AG10803 (cell line): ENCODE results near the gene PABPC1L.

ENCODE experiments used
- DNase-seq: peaks from one replicate; pipeline ENCODE4 v3.0.0; 2010; ENCODE audit warnings: low read depth
- H3K4me3 ChIP-seq: 2 replicates; pipeline ENCODE4 v1.5.1; 2011; ENCODE audit warnings: mild to moderate bottlenecking, low read length, control low read depth
- TF ChIP-seq, protein P1 (sequence below): conservative IDR thresholded peaks from 2 replicates; pipeline ENCODE4 v1.5.1; 2011; ENCODE audit warnings: mild to moderate bottlenecking, low read length, control low read depth, inconsistent platforms

PABPC1L gene

DNA sequence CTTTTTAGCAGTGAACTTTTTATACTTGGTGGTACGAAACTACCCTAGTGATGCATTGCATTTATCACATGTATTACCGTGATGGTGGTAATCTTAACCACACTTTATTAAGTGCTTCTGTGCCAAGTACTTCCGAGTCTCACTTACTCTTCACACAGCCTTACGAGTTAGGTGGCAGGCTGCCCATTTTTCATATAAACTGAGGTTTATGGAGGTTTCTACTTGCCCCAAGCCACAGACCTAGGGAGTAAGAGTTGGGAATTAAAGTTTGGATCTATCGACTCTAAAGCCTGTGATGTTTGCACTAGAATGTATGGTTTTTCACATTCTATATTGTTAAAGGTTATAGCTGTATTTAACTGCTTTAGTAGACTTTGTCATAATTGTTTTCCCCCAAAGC is 5.5 kb upstream of the PABPC1L start:
- no peak overlapping the region for H3K4me3 ChIP-seq
- DNase-seq: no peak
- TF ChIP-seq, protein P1, sequence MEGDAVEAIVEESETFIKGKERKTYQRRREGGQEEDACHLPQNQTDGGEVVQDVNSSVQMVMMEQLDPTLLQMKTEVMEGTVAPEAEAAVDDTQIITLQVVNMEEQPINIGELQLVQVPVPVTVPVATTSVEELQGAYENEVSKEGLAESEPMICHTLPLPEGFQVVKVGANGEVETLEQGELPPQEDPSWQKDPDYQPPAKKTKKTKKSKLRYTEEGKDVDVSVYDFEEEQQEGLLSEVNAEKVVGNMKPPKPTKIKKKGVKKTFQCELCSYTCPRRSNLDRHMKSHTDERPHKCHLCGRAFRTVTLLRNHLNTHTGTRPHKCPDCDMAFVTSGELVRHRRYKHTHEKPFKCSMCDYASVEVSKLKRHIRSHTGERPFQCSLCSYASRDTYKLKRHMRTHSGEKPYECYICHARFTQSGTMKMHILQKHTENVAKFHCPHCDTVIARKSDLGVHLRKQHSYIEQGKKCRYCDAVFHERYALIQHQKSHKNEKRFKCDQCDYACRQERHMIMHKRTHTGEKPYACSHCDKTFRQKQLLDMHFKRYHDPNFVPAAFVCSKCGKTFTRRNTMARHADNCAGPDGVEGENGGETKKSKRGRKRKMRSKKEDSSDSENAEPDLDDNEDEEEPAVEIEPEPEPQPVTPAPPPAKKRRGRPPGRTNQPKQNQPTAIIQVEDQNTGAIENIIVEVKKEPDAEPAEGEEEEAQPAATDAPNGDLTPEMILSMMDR: no peak

DNA sequence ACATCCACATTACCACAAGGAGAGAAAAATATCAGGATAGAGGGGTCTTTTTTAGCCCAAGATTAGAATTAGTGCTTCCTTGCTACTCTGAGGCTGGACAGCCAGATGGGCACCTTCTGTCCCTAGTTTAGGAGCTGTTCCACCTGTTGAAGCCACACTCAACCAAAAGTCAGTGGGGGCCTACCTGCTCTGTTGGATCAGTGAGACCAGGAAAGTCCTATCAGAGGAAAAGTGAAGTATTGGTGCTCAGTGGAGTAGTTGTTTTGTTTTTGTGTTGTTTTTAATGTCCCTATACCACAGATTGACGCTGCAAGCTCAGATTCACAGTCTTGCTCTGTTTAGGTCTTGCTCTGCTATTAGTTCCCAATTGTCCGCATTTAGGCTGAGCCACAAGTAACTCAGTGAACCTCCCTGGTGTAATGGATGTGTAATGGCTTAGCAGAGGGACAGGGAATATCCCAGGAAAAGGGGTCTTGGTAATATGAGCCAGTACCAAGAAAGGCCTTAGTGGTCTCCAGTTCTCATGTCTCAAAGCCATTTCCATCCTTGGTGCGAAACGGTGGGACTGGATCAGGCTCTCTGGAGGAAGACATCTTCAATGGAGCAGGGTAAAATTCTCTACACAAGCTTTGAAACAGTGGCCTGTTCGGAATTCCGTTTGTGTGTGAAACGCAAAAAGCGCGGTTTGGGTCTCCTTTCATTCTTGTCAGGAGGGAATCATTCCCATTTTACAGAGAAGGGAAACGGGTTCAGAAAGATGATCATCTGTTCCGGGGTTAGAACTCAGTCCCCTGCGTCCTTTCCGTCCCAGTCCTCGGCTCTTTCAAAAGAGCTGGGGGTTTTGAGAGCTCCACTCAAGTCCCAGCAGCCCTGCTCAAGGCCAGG is 631 bp upstream of the PABPC1L start:
- TF ChIP-seq, protein P1: no peak
- H3K4me3 ChIP-seq: peak overlapping the region; percentile 74
- DNase-seq: no peak

DNA sequence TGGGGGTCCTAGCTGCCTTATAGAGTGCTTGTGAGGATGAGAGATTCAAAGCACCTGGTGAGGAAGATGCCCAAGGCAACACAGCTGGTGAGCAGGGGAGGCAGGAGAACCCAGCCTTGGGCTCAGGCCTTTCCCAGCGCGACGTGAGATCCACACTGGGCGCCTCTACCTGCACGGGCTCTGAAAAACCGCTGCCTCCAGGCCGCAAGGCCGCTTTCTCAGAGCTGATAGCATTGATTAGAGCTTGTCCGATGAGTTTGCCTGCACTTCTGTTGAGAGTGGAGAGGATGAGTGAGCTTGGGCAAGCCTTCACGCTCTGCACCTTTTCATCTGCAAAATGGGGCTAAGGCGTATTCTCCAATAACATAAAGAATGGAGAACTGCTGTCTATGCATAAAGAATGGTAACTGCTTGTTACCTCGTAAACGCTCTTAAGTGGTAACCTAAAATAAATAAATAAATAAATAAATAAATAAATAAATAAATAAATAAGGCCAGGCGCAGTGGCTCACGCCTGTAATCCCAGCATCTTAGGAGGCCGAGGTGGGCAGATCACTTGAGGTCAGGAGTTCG is 916 bp downstream of the PABPC1L start:
- no peak for DNase-seq
- peak overlapping the region; percentile 74 for H3K4me3 ChIP-seq
- TF ChIP-seq, protein P1: no peak

DNA sequence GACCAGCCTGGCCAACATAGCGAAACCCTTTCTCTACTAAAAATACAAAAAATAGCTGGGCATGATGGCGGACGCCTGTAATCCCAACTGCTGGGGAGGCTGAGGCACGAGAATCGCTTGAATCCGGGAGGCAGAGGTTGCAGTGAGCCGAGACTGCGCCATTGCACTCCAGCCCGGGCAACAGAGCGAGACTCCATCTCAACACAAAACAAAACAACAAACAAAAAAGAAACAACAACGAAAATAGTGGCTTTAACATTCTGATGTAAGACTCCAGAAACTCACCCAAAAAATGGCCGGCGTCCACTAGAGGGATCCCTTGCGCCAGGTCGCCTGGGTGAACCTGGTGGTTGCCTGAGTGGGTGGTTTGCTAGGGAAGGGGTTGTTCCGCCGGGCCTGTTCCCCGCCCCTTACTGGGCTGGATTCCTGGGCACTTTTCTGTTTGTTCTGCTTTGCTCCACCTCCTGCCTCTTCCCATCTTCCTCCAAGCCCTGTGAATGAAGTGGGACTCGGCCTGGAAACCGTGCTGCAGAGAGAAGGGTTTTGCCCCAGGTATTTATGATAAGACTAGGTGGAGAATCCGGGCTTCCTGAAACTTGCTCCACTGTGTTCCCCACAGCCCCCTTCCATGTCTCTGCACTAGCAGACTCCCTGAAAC is 1.5 kb downstream of the PABPC1L start:
- TF ChIP-seq, protein P1: peak; percentile 34
- no peak overlapping the region for H3K4me3 ChIP-seq

DNA sequence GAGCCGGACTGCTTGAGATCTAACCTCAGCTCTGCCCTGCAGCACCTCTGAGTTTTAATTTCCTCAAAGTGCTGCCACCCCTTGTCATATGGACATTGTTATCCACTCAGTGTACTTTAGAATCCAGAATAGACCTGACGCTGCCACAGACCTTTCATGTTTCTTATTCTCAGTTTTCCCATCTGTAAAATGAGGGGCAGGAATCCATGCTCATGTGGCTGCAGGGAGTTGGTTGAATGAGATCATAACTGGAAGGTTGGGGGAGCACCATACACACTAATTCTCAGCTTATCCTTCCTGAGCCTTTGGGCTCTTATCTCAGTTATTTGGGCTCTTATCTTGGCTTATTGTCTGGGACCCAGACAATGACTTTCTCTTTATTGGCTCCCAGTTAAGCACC is 2.3 kb downstream of the PABPC1L start:
- no peak for DNase-seq
- TF ChIP-seq, protein P1: no peak
- no peak overlapping the region for H3K4me3 ChIP-seq

More for the DNA sequence above, 1.5 kb downstream of the PABPC1L start:
- DNase-seq: peak; percentile 29

DNA sequence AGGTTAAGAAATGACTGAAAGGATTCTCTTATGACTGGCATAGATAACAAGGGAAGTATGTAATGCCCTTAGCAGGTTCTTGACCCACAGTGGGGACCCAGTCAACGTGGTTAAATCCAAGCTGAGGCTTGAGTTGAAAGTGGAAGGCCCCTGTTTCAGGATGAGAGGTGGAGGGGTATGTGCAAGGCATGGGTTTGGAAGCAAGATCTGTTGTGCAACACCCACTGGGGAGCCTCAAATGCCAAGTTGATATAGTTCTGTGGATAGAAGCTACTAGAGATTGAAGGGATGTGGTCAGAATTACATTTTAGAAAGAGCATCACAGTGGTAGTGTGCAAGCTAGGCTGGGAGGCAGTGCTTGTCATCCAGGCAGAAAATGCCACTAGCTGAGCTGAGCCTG is 5.1 kb downstream of the PABPC1L start:
- TF ChIP-seq, protein P1: no peak
- H3K4me3 ChIP-seq: no peak overlapping the region
- no peak for DNase-seq
